ENCODE results near the gene HSF4.
A peak's percentile ranks its signal among the peaks of the same experiment; 100 is the strongest.

Gene HSF4

GRCh38 chr16:67167588-67167987 is 3.0 kb downstream of the HSF4 start:
- no peak for DNase-seq
- Histone ChIP-seq H3K4me3 (ENCODE audit: low read depth, low read length) (no peak overlapping the region), H3K9me3 (ENCODE audit: severe bottlenecking) (no peaks in the 10 kb centered on the region), H3K27ac (peak overlapping the region; percentile 43), H3K27me3 (ENCODE audit: insufficient read depth, low read depth, severe bottlenecking) (no peaks in the 10 kb centered on the region), H3K36me3 (no peaks in the 10 kb centered on the region)
- TF ChIP-seq CTCF (IDR thresholded peaks at IDR 0.05; ENCODE audit: low read depth, low read length) = no peak

GRCh38 chr16:67169011-67169451 is 4.5 kb downstream of the HSF4 start:
- DNase-seq = no peak
- TF ChIP-seq CTCF (IDR thresholded peaks at IDR 0.05; ENCODE audit: low read depth, low read length) = no peak
- peak overlapping the region; percentile 62 for H3K4me3 ChIP-seq (ENCODE audit: low read depth, low read length)
- no peaks in the 10 kb centered on the region for H3K36me3 ChIP-seq
- no peaks in the 10 kb centered on the region for H3K9me3 ChIP-seq (ENCODE audit: severe bottlenecking)
- H3K27me3 ChIP-seq (ENCODE audit: insufficient read depth, low read depth, severe bottlenecking) = no peaks in the 10 kb centered on the region
- H3K27ac ChIP-seq = peak overlapping the region; percentile 94

- TF ChIP-seq CTCF (IDR thresholded peaks at IDR 0.05; ENCODE audit: low read depth, low read length) = peak; percentile 79
- Histone ChIP-seq H3K27ac (peak overlapping the region; percentile 94), H3K36me3 (peaks cover 1% of the 10 kb centered on the region), H3K9me3 (ENCODE audit: severe bottlenecking) (no peaks in the 10 kb centered on the region), H3K27me3 (ENCODE audit: insufficient read depth, low read depth, severe bottlenecking) (no peaks in the 10 kb centered on the region), H3K4me3 (ENCODE audit: low read depth, low read length) (peak overlapping the region; percentile 62)
- DNase-seq = peak; percentile 87
These were observed 5.2 kb downstream of the HSF4 start for GRCh38 chr16:67169642-67170167.

- DNase-seq = peak; percentile 94
- no peaks in the 10 kb centered on the region for H3K27me3 ChIP-seq (ENCODE audit: insufficient read depth, low read depth, severe bottlenecking)
- 0 out of 2 replicates have a peak, but pooled peaks have one; percentile 20 for TF ChIP-seq CTCF (IDR thresholded peaks at IDR 0.05; ENCODE audit: low read depth, low read length)
- H3K36me3 ChIP-seq = peaks cover 8% of the 10 kb centered on the region
- H3K27ac ChIP-seq = peak within 1 kb of the TSS; percentile 94
- H3K9me3 ChIP-seq (ENCODE audit: severe bottlenecking) = no peaks in the 10 kb centered on the region
- H3K4me3 ChIP-seq (ENCODE audit: low read depth, low read length) = peak within 1 kb of the TSS; percentile 62
These were observed 5.8 kb downstream of the HSF4 start, which contains the start of gene NOL3 for GRCh38 chr16:67170168-67170948. Gene NOL3, plus strand, starts transcription at chr16:67170538.

- Histone ChIP-seq H3K36me3 (peaks cover 12% of the 10 kb centered on the region), H3K4me3 (ENCODE audit: low read depth, low read length) (peak overlapping the region; percentile 62), H3K27me3 (ENCODE audit: insufficient read depth, low read depth, severe bottlenecking) (no peaks in the 10 kb centered on the region), H3K9me3 (ENCODE audit: severe bottlenecking) (no peaks in the 10 kb centered on the region), H3K27ac (peak overlapping the region; percentile 94)
- DNase-seq = no peak
- no peak for TF ChIP-seq CTCF (IDR thresholded peaks at IDR 0.05; ENCODE audit: low read depth, low read length)
These were observed 6.6 kb downstream of the HSF4 start for GRCh38 chr16:67170949-67171649.

All from WERI-Rb-1 (cell line).